Right atrium auricular region (tissue), 2 donors: ENCODE measurements around the gene SRSF4. TPM values are rescaled to one million over a fixed set of nuclear protein-coding genes. Genes with fewer than 3 reads are reported as not detected.

Source experiments
- DNase-seq: peaks from one replicate; pipeline ENCODE4 v3.0.0-alpha.2; 2019; ENCODE audit warnings: low spot score
- H3K27ac ChIP-seq, 2 donors: fragments of 200-600 bp; sonication (generic); 1 replicate in 1 of 2; 2 replicates in 1 of 2; pipeline ENCODE4 v1.5.1; 2016 to 2019
- H3K27me3 ChIP-seq, 2 donors: fragments of 200-600 bp; sonication (generic); one replicate each; pipeline versions ENCODE4 v1.5.1 to v1.6.0; 2017 to 2019
- H3K36me3 ChIP-seq: fragments of 200-600 bp; sonication (generic); one replicate; pipeline ENCODE4 v1.5.1; 2016
- H3K4me1 ChIP-seq, 2 donors: fragments of 200-600 bp; sonication (generic); one replicate each; pipeline versions ENCODE4 v1.5.1 to v1.6.0; 2017 to 2019
- H3K4me3 ChIP-seq, 2 donors: fragments of 200-600 bp; sonication (generic); 1 replicate in 1 of 2; 2 replicates in 1 of 2; pipeline ENCODE4 v1.5.1; 2017 to 2019; ENCODE audit warnings: mild to moderate bottlenecking in 1 of 2, moderate library complexity in 1 of 2
- H3K9me3 ChIP-seq, 2 donors: fragments of 200-600 bp; sonication (generic); one replicate each; pipeline ENCODE4 v1.5.1; 2019
- total RNA-seq, 2 donors: library from RNA; depleted of rRNA; stranded (reverse); fragments of >200 nt; gene quantifications; one replicate each; pipeline ENCODE4 v1.1.0, GENCODE V29; 2016
- TF ChIP-seq, protein P1 (sequence below), 2 donors: fragments of 200-600 bp; sonication (generic); IDR thresholded peaks; one replicate each; pipeline ENCODE4 v1.5.1; 2019; ENCODE audit warnings: antibody characterized with exemption in 2 of 2

SRSF4 gene
- total RNA-seq, 2 donors from 2014 or later = 44.2 to 48.1 TPM

DNA sequence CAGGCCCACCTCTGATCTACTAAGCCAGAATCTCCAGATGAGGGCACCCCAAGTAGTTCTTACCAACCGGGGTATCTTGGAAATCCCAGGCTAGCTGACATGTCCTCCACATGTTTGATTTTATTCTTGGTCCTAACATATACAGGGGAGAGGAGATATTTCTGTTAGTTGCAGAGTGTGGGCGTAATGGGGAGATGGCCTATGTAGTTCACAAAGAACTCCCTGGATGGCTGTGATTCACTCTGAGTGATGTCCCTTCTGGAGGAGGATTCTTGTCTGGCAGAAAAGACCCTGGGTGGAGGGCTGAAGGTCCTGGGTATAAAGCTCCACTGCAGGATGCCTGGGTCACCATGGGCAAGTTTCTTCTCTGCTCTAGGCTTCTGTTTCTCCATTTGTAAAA, 35.9 kb upstream of the SRSF4 start:
- Histone ChIP-seq H3K4me1 (no peaks in the 10 kb centered on the region), H3K36me3 (peaks cover 29% of the 10 kb centered on the region)

DNA sequence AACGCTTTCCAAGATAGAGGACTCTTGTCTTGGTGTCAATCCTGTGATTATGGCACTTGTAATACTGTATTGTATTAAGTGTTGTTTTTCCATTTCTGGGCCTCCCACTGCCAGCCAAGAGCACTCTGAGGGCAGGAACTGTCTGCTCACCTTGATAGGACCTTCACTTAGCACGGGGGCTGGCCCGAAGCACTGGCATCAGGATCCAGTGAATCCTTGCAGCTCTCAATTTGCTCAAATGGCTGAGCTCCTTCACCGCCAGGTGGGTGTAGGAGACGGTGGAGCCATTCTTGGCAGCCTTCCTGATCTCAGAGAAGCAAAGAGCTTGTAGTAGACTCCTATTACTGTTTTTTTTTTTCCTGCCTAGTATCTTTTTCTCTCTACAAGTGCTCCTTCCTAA, 31.4 kb upstream of the SRSF4 start:
- Histone ChIP-seq H3K36me3 (peaks cover 40% of the 10 kb centered on the region), H3K4me3 (no peak overlapping the region), H3K9me3 (no peaks in the 10 kb centered on the region), H3K4me1 (no peaks in the 10 kb centered on the region), H3K27ac (no peak overlapping the region), H3K27me3 (no peaks in the 10 kb centered on the region)
- DNase-seq = no peak
- TF ChIP-seq, protein P1, sequence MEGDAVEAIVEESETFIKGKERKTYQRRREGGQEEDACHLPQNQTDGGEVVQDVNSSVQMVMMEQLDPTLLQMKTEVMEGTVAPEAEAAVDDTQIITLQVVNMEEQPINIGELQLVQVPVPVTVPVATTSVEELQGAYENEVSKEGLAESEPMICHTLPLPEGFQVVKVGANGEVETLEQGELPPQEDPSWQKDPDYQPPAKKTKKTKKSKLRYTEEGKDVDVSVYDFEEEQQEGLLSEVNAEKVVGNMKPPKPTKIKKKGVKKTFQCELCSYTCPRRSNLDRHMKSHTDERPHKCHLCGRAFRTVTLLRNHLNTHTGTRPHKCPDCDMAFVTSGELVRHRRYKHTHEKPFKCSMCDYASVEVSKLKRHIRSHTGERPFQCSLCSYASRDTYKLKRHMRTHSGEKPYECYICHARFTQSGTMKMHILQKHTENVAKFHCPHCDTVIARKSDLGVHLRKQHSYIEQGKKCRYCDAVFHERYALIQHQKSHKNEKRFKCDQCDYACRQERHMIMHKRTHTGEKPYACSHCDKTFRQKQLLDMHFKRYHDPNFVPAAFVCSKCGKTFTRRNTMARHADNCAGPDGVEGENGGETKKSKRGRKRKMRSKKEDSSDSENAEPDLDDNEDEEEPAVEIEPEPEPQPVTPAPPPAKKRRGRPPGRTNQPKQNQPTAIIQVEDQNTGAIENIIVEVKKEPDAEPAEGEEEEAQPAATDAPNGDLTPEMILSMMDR (IDR thresholded peaks at IDR 0.05) = no peak

More for the DNA sequence above, 35.9 kb upstream of the SRSF4 start:
- Histone ChIP-seq H3K4me3 (no peak overlapping the region), H3K27me3 (no peaks in the 10 kb centered on the region), H3K27ac (no peak overlapping the region), H3K9me3 (no peaks in the 10 kb centered on the region)
- TF ChIP-seq, protein P1 (IDR thresholded peaks at IDR 0.05) = no peak
- DNase-seq = no peak

DNA sequence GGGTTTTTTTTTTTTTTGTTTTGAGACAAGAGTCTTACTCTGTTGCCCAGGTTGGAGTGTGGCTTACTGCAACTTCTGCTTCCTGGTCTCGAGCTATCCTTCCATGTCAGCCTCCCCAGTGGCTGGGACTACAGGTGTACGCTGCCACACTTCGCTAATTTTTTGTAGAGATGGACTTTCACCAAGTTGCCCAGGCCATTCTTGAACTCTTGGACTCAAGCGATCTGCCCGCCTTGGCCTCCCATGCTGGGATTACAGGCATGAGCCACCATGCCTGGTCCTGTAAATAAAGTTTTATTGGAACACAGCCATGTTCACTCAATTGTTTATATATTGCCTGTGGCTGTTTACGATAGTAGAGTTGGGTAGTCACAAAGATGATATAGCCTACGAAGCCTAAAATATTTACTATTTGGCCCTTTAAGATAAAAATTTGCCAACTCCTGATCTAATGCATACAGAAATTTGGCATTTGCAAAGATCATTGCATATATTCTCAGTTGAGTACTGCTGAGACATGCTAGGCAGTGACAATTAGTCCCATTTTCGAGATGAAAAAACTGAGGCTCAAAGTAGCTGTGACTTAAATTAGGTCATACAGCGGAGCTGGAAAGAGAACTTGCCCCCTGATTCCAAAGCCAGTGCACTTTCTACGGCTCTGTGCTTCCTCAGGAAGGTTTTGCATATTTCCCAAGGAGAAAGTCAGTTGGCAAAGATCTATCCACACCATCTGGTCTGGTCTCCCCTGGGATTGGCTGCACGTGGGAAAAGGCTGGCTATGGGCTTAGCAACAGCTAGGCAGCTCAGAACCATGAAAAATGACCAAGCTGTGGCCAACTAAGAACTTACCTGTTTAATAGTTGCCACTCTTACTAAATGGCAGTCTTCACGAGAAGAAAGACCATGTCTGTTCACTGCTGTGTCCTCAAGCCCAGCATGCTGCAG, 29.7 kb upstream of the SRSF4 start:
- Histone ChIP-seq H3K27me3 (no peaks in the 10 kb centered on the region), H3K4me1 (no peaks in the 10 kb centered on the region), H3K36me3 (peaks cover 43% of the 10 kb centered on the region), H3K27ac (no peak overlapping the region), H3K4me3 (no peak overlapping the region), H3K9me3 (no peaks in the 10 kb centered on the region)
- no peak for DNase-seq
- TF ChIP-seq, protein P1 (IDR thresholded peaks at IDR 0.05) = no peak

DNA sequence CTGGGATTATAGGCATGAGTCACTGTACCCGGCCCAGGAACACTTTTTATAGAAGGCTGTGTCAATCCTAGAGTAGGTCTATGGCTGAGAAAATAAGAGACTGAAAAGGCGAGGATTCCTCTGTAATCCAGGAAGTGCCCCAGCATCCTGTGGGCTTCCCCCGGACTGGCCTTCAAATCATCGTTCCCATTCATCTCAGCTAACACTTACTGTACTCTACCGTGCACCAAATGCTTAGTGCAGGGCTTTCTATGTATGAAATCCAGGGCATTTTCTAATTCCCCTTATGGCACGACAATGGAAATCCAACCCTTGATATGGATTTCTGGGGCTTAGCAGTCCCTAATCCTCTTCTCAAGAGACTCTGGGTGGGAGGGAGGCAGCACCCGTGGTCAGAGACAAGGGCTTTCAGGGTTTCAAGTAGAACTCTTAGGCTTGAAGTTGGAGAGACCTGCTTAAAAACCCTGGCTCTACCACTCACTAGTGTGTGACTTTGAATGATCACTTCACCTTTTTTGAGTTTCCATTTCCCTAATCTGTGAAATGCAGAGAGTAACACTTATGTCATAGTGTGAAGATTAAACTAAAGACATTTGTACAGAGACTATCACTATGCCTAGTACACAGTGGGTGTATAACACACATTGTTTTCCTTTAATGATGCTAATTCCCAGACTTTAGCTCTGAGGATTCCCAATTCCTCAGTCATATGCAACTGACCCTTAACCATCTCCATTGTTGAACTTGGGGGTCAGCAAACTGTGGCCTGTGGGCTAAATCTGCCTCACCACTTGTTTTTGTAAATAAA, 28.8 kb upstream of the SRSF4 start:
- Histone ChIP-seq H3K4me1 (no peaks in the 10 kb centered on the region), H3K4me3 (no peak overlapping the region), H3K27ac (no peak overlapping the region), H3K36me3 (peaks cover 42% of the 10 kb centered on the region), H3K9me3 (no peaks in the 10 kb centered on the region), H3K27me3 (no peaks in the 10 kb centered on the region)
- TF ChIP-seq, protein P1 (IDR thresholded peaks at IDR 0.05) = no peak
- no peak for DNase-seq

DNA sequence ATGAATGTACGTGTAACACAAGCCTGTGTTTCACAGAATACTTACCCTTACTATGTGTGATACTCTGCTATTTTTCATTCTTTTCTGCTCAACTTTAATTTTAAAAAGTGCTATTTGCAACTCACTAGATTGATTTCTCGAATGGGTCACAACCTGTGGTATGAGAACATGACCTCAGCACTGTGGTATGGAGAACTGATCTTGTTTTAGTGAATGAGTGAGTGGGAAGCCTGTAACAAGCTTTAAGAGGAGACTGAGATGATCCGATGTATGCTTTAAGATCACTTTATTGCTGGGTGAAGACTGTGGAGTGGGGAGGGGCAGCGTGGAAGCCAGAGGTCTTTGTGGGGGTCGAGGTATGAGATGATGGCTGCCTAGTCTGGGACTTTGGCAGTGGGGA, 27.5 kb upstream of the SRSF4 start:
- H3K9me3 ChIP-seq = no peaks in the 10 kb centered on the region
- H3K4me3 ChIP-seq = no peak overlapping the region
- TF ChIP-seq, protein P1 (IDR thresholded peaks at IDR 0.05) = no peak
- DNase-seq = no peak
- H3K27me3 ChIP-seq = no peaks in the 10 kb centered on the region
- peaks cover 37% of the 10 kb centered on the region for H3K36me3 ChIP-seq
- H3K27ac ChIP-seq = no peak overlapping the region
- no peaks in the 10 kb centered on the region for H3K4me1 ChIP-seq
